Measurements from ENCODE around the gene PAFAH1B2. TPM values are rescaled to one million over a fixed set of nuclear protein-coding genes. Genes with fewer than 3 reads are reported as not detected.

Gene PAFAH1B2
- total and polyA plus RNA-seq, 10 of the 15 experiments (the other 5 are each of a cell fraction or from before 2014, with no cell fraction given) = 17.6 to 64.8 (median 47.6) TPM

GRCh38 chr11:117197516-117198456 lies 53.7 kb downstream of the PAFAH1B2 start:
- SMC1A ChIA-PET (ENCODE audit: uncharacterized antibody, unreplicated experiment) = no interaction called here
- RAD21 ChIA-PET (ENCODE audit: unreplicated experiment) = no interaction called here
- Histone ChIP-seq H3K9me3 (replicated peaks; ENCODE audit: control insufficient read depth, insufficient read depth, low read length) (no peaks in the 10 kb centered on the region), H3K27ac (ENCODE audit: control insufficient read depth, insufficient read depth) (no peak overlapping the region), H3K9ac (ENCODE audit: control insufficient read depth, insufficient read depth, low read length) (no peak overlapping the region), H3K4me3 (no peak overlapping the region), H3K27me3 (replicated peaks in 1 of 2; ENCODE audit: control insufficient read depth in 2 of 2, insufficient read depth in 2 of 2, low read length in 1 of 2) (no peaks in the 10 kb centered on the region), H2AFZ (ENCODE audit: control insufficient read depth, low read depth, low read length) (no peak overlapping the region), H4K20me1 (ENCODE audit: control insufficient read depth, insufficient read depth) (no peaks in the 10 kb centered on the region), H3K4me1 (ENCODE audit: control insufficient read depth, insufficient read depth, low read length) (no peaks in the 10 kb centered on the region), H3K4me2 (ENCODE audit: control insufficient read depth, insufficient read depth) (no peak overlapping the region), H3K36me3 (ENCODE audit: control insufficient read depth in 2 of 2, insufficient read depth in 2 of 2, low read length in 1 of 2) (peaks cover 0 to 1% of the 10 kb centered on the region in 2 experiments; a peak in 2 of 4 replicates), H3K79me2 (ENCODE audit: control insufficient read depth, insufficient read depth, low read length) (no peaks in the 10 kb centered on the region)
- BruUV-seq (replicated peaks) = TSS peak; percentile 18
- POLR2A ChIA-PET = interaction anchor here (0.5 kb wide), 1 partner anchor 186 kb away, joined by 3 read pairs; no protein-coding TSS in a partner anchor
- CTCF ChIA-PET = interaction anchor here (0.9 to 4.0 kb wide), 3 partner anchors 16 to 33 kb away, joined by 4 to 18 read pairs (median 5); no protein-coding TSS in a partner anchor
- intact Hi-C loops (cut with micrococcal nuclease; ENCODE audit: unreplicated experiment) (no loop called here), in situ Hi-C loops (cut with MboI) (no loop called here)
- WGBS (ENCODE audit: insufficient coverage, insufficient replicate concordance, low lambda C conversion rate, missing lambda C conversion rate) = 76% methylated on average over 17 of the region's 17 CpGs
- TF ChIP-seq CTCF (IDR thresholded peaks at IDR 0.05 in 2 of 3, conservative IDR thresholded peaks at IDR 0.05 in 1 of 3; ENCODE audit: control insufficient read depth in 2 of 3, extremely low read depth in 1 of 3, insufficient read depth in 1 of 3, low read depth in 3 of 3, low read length in 3 of 3) (peak; percentile 7 to 27 (median 27); a peak in 2 of 6 replicates), POLR2A (IDR thresholded peaks at IDR 0.05; ENCODE audit: low read depth, low read length) (no peak)
- no peak for FAIRE-seq
- DNase-seq (ENCODE audit: low read depth, low spot score) = no peak
- ATAC-seq = 0 out of 3 replicates have a peak, but pooled peaks have one; percentile 15

GRCh38 chr11:117198613-117199012 lies 54.5 kb downstream of the PAFAH1B2 start:
- H3K4me2 ChIP-seq (ENCODE audit: control insufficient read depth, insufficient read depth) = no peak overlapping the region
- H3K79me2 ChIP-seq (ENCODE audit: control insufficient read depth, insufficient read depth, low read length) = no peaks in the 10 kb centered on the region
- BruUV-seq (replicated peaks) = no TSS peak
- no peak overlapping the region for H3K9ac ChIP-seq (ENCODE audit: control insufficient read depth, insufficient read depth, low read length)
- DNase-seq (ENCODE audit: low read depth, low spot score) (no peak), FAIRE-seq (no peak), ATAC-seq (no peak)
- H4K20me1 ChIP-seq (ENCODE audit: control insufficient read depth, insufficient read depth) = no peaks in the 10 kb centered on the region
- WGBS (ENCODE audit: insufficient coverage, insufficient replicate concordance, low lambda C conversion rate, missing lambda C conversion rate) = 83% methylated on average over 4 of the region's 4 CpGs
- no peak overlapping the region for H3K27ac ChIP-seq (ENCODE audit: control insufficient read depth, insufficient read depth)
- H3K9me3 ChIP-seq (replicated peaks; ENCODE audit: control insufficient read depth, insufficient read depth, low read length) = no peaks in the 10 kb centered on the region
- no peaks in the 10 kb centered on the region; a peak in 1 of 4 replicates for H3K36me3 ChIP-seq (ENCODE audit: control insufficient read depth in 2 of 2, insufficient read depth in 2 of 2, low read length in 1 of 2)
- no peak overlapping the region for H3K4me3 ChIP-seq
- in situ Hi-C loops (cut with MboI) = no loop called here
- ChIA-PET SMC1A (ENCODE audit: uncharacterized antibody, unreplicated experiment) (no interaction called here), RAD21 (ENCODE audit: unreplicated experiment) (no interaction called here), CTCF (interaction anchor here (2.1 kb wide), 1 partner anchor 17 kb away, joined by 5 read pairs; no protein-coding TSS in a partner anchor), POLR2A (no interaction called here)
- H2AFZ ChIP-seq (ENCODE audit: control insufficient read depth, low read depth, low read length) = no peak overlapping the region
- no peaks in the 10 kb centered on the region for H3K27me3 ChIP-seq (replicated peaks in 1 of 2; ENCODE audit: control insufficient read depth in 2 of 2, insufficient read depth in 2 of 2, low read length in 1 of 2)
- no peaks in the 10 kb centered on the region for H3K4me1 ChIP-seq (ENCODE audit: control insufficient read depth, insufficient read depth, low read length)
- no peak for TF ChIP-seq SREBF1 (IDR thresholded peaks at IDR 0.05; ENCODE audit: low read length)
- intact Hi-C loops (cut with micrococcal nuclease; ENCODE audit: unreplicated experiment) = no loop called here
